WTC11 (cell line): Measurements from ENCODE around the gene NPAS3. TPM values are rescaled to one million over a fixed set of nuclear protein-coding genes. Genes with fewer than 3 reads are reported as not detected.

Source experiments
- ATAC-seq: fragments of 200-7000 bp; cut with Tn5 transposase; 2 replicates; pipeline ENCODE4 v1.10.0; 2021; ENCODE audit warnings: mild to moderate bottlenecking, moderate library complexity
- CTCF ChIA-PET: fragments of 300-600 bp; sonication (Branson Sonifier 250); formaldehyde crosslinking; loops from one replicate; lab custom pipeline; 2021; ENCODE audit warnings: antibody characterized with exemption; lab: Charles Lee
- POLR2A ChIA-PET: fragments of 350-600 bp; sonication (Branson Sonifier 250); formaldehyde crosslinking; loops from one replicate; lab custom pipeline; 2021; ENCODE audit warnings: antibody characterized with exemption; lab: Charles Lee
- DNase-seq: peaks from one replicate; pipeline ENCODE4 v3.0.0; 2021; ENCODE audit warnings: low spot score
- H3K27ac Mint-ChIP-seq: 2 replicates; pipeline ENCODE4 v1.8.0; 2021; ENCODE audit warnings: mixed read lengths
- H3K27me3 Mint-ChIP-seq: 2 replicates; pipeline ENCODE4 v1.8.0; 2021; ENCODE audit warnings: low read depth, mild to moderate bottlenecking, moderate library complexity, mixed read lengths
- H3K36me3 Mint-ChIP-seq: 2 replicates; pipeline ENCODE4 v1.8.0; 2021; ENCODE audit warnings: mixed read lengths
- H3K4me1 Mint-ChIP-seq: 2 replicates; pipeline ENCODE4 v1.8.0; 2022; ENCODE audit warnings: mixed read lengths
- H3K4me3 Mint-ChIP-seq: 2 replicates; pipeline ENCODE4 v1.8.0; 2021; ENCODE audit warnings: mild to moderate bottlenecking, moderate library complexity, mixed read lengths
- H3K9me3 Mint-ChIP-seq: 2 replicates; pipeline ENCODE4 v1.8.0; 2021; ENCODE audit warnings: mixed read lengths
- ESRRA ChIP-seq: sonication (generic); formaldehyde crosslinking; IDR thresholded peaks from 2 replicates; pipeline ENCODE4 v1.8.1; 2022; ENCODE audit warnings: mild to moderate bottlenecking, missing genetic modification reagents, borderline replicate concordance
- GABPB1 ChIP-seq: sonication (generic); formaldehyde crosslinking; IDR thresholded peaks from 2 replicates; pipeline ENCODE4 v1.8.1; 2023; ENCODE audit warnings: mild to moderate bottlenecking, missing genetic modification reagents
- GRHL2 ChIP-seq: fragments of 250-450 bp; sonication (Bioruptor Pico); IDR thresholded peaks from 2 replicates; pipeline ENCODE4 v1.8.0; 2022; ENCODE audit warnings: mild to moderate bottlenecking, moderate library complexity; ENCODE audit not compliant: insufficient replicate concordance, severe bottlenecking
- MYBL2 ChIP-seq: sonication (generic); formaldehyde crosslinking; IDR thresholded peaks from 2 replicates; pipeline ENCODE4 v1.8.1; 2023; ENCODE audit warnings: mild to moderate bottlenecking, moderate library complexity, missing genetic modification reagents
- NFATC4 ChIP-seq: fragments of 250-450 bp; sonication (Bioruptor Pico); IDR thresholded peaks from 2 replicates; pipeline ENCODE4 v1.9.0; 2021; ENCODE audit warnings: mild to moderate bottlenecking
- NFE2L1 ChIP-seq: sonication (generic); formaldehyde crosslinking; IDR thresholded peaks from 2 replicates; pipeline ENCODE4 v1.8.1; 2023; ENCODE audit warnings: missing genetic modification reagents
- PRRX2 ChIP-seq: fragments of 250-450 bp; sonication (Bioruptor Pico); IDR thresholded peaks from 2 replicates; pipeline ENCODE4 v1.8.0; 2021; ENCODE audit warnings: mild to moderate bottlenecking
- RELA ChIP-seq: sonication (generic); formaldehyde crosslinking; IDR thresholded peaks from 2 replicates; pipeline ENCODE4 v1.8.1; 2022; ENCODE audit warnings: missing genetic modification reagents, mild to moderate bottlenecking, borderline replicate concordance
- SOX15 ChIP-seq: fragments of 250-450 bp; sonication (Bioruptor Pico); IDR thresholded peaks from 2 replicates; pipeline ENCODE4 v1.9.0; 2021; ENCODE audit warnings: mild to moderate bottlenecking
- SP1 ChIP-seq: sonication (generic); formaldehyde crosslinking; conservative IDR thresholded peaks from 2 replicates; pipeline ENCODE4 v1.8.1; 2022; ENCODE audit warnings: missing genetic modification reagents
- TEAD4 ChIP-seq: sonication (generic); formaldehyde crosslinking; IDR thresholded peaks from 2 replicates; pipeline ENCODE4 v1.8.0; 2022; ENCODE audit warnings: mild to moderate bottlenecking, missing genetic modification reagents
- TP53 ChIP-seq: sonication (generic); formaldehyde crosslinking; IDR thresholded peaks from 2 replicates; pipeline ENCODE4 v1.8.1; 2023; ENCODE audit warnings: mild to moderate bottlenecking, missing genetic modification reagents
- total RNA-seq: library from RNA; stranded (reverse); gene quantifications from 3 replicates; pipeline ENCODE4 v1.2.3, GENCODE V29; 2021
- TF ChIP-seq, protein P1 (sequence below): sonication (generic); formaldehyde crosslinking; IDR thresholded peaks from 2 replicates; pipeline ENCODE4 v1.8.0; 2022; ENCODE audit warnings: mild to moderate bottlenecking, missing genetic modification reagents
- TF ChIP-seq, protein P2 (sequence below): sonication (generic); formaldehyde crosslinking; IDR thresholded peaks from 2 replicates; pipeline ENCODE4 v1.8.1; 2022; ENCODE audit warnings: low read depth, missing genetic modification reagents, borderline replicate concordance
- TF ChIP-seq, protein P3 (sequence below): sonication (generic); formaldehyde crosslinking; IDR thresholded peaks from 2 replicates; pipeline ENCODE4 v1.8.1; 2022; ENCODE audit warnings: missing genetic modification reagents, borderline replicate concordance
- TF ChIP-seq, protein P4 (sequence below): sonication (generic); formaldehyde crosslinking; IDR thresholded peaks from 2 replicates; pipeline ENCODE4 v1.8.1; 2023; ENCODE audit warnings: mild to moderate bottlenecking, moderate library complexity, missing genetic modification reagents
- TF ChIP-seq, protein P5 (sequence below): fragments of 250-450 bp; sonication (Bioruptor Pico); IDR thresholded peaks from 2 replicates; pipeline ENCODE4 v1.9.0; 2021; ENCODE audit warnings: mild to moderate bottlenecking
- TF ChIP-seq, protein P6 (sequence below): fragments of 250-450 bp; sonication (Bioruptor Pico); IDR thresholded peaks from 2 replicates; pipeline ENCODE4 v1.8.0; 2021; ENCODE audit warnings: mild to moderate bottlenecking
- TF ChIP-seq, protein P7 (sequence below): fragments of 250-450 bp; sonication (Bioruptor Pico); conservative IDR thresholded peaks from 2 replicates; pipeline ENCODE4 v1.9.0; 2021; ENCODE audit warnings: mild to moderate bottlenecking
- TF ChIP-seq, protein P8 (sequence below): sonication (generic); formaldehyde crosslinking; IDR thresholded peaks from 2 replicates; pipeline ENCODE4 v1.8.0; 2022; ENCODE audit warnings: mild to moderate bottlenecking, missing genetic modification reagents
- TF ChIP-seq, protein P9 (sequence below): fragments of 250-450 bp; sonication (Bioruptor Pico); IDR thresholded peaks from 2 replicates; pipeline ENCODE4 v1.9.0; 2021; ENCODE audit warnings: moderate library complexity, mild to moderate bottlenecking, inconsistent platforms, borderline replicate concordance

Gene NPAS3
- total RNA-seq, 1 experiment from 2014 or later: 3.2 TPM

DNA sequence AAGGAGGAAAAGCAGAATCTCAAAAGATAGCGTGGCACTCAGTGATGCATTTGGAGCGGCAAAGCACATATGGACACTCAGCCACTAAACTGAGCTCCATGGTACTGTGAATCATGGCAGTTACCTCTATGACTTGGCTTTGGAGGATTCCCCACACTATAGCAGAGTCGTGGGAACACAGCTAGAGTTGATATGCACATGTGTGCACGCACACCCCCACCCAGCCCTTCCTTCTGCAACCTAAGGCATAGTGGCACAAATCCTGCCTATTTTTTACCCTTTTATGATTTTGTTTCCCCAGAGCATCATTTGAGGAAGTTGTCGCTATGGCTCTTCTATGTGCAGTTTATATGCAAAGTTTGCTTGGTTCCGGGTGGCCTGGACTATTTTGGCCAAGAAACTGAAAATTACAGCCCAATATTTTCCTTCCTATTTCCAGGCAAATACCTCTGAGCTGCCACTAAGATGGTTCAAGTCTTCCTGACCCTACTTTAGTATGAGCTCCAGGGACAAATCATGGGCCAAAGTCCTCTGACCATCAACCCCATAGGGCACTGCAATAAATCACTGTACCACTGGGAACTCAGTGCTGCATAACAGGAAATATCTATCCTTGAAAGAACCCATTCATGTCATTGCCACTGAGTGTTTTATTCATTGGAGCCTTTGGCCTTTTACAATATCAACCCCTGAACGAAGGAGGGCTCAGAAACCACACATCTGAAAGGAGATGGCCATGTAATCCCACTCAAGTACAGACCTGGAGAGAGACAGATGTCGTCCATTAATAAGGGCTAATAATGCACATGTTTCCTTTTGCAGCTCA is 834.7 kb downstream of the NPAS3 start:
- no peak overlapping the region for H3K27ac Mint-ChIP-seq
- DNase-seq (no peak), ATAC-seq (no peak)
- no peaks in the 10 kb centered on the region for H3K9me3 Mint-ChIP-seq
- ChIA-PET POLR2A (no interaction called here), CTCF (interaction anchor here (1.2 kb wide), 1 partner anchor 298 kb away, joined by 3 read pairs; no protein-coding TSS in a partner anchor)
- no peaks in the 10 kb centered on the region for H3K27me3 Mint-ChIP-seq
- no peaks in the 10 kb centered on the region for H3K36me3 Mint-ChIP-seq
- TF ChIP-seq RELA: no peak
- no peak for TF ChIP-seq SP1 (CRISPR knock-in tag)
- no peak for TF ChIP-seq GRHL2 (CRISPR knock-in tag)
- TF ChIP-seq, protein P1, sequence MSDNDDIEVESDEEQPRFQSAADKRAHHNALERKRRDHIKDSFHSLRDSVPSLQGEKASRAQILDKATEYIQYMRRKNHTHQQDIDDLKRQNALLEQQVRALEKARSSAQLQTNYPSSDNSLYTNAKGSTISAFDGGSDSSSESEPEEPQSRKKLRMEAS: no peak
- TF ChIP-seq NFE2L1: no peak
- TF ChIP-seq, protein P2, sequence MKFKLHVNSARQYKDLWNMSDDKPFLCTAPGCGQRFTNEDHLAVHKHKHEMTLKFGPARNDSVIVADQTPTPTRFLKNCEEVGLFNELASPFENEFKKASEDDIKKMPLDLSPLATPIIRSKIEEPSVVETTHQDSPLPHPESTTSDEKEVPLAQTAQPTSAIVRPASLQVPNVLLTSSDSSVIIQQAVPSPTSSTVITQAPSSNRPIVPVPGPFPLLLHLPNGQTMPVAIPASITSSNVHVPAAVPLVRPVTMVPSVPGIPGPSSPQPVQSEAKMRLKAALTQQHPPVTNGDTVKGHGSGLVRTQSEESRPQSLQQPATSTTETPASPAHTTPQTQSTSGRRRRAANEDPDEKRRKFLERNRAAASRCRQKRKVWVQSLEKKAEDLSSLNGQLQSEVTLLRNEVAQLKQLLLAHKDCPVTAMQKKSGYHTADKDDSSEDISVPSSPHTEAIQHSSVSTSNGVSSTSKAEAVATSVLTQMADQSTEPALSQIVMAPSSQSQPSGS: no peak
- TF ChIP-seq, protein P3, sequence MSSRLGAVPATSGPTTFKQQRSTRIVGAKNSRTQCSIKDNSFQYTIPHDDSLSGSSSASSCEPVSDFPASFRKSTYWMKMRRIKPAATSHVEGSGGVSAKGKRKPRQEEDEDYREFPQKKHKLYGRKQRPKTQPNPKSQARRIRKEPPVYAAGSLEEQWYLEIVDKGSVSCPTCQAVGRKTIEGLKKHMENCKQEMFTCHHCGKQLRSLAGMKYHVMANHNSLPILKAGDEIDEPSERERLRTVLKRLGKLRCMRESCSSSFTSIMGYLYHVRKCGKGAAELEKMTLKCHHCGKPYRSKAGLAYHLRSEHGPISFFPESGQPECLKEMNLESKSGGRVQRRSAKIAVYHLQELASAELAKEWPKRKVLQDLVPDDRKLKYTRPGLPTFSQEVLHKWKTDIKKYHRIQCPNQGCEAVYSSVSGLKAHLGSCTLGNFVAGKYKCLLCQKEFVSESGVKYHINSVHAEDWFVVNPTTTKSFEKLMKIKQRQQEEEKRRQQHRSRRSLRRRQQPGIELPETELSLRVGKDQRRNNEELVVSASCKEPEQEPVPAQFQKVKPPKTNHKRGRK (CRISPR knock-in tag): no peak
- TF ChIP-seq, protein P4, sequence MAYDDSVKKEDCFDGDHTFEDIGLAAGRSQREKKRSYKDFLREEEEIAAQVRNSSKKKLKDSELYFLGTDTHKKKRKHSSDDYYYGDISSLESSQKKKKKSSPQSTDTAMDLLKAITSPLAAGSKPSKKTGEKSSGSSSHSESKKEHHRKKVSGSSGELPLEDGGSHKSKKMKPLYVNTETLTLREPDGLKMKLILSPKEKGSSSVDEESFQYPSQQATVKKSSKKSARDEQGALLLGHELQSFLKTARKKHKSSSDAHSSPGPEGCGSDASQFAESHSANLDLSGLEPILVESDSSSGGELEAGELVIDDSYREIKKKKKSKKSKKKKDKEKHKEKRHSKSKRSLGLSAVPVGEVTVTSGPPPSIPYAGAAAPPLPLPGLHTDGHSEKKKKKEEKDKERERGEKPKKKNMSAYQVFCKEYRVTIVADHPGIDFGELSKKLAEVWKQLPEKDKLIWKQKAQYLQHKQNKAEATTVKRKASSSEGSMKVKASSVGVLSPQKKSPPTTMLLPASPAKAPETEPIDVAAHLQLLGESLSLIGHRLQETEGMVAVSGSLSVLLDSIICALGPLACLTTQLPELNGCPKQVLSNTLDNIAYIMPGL: no peak
- no peak for TF ChIP-seq NFATC4 (CRISPR knock-in tag)
- TF ChIP-seq TP53 (CRISPR knock-in tag): no peak
- TF ChIP-seq, protein P5, sequence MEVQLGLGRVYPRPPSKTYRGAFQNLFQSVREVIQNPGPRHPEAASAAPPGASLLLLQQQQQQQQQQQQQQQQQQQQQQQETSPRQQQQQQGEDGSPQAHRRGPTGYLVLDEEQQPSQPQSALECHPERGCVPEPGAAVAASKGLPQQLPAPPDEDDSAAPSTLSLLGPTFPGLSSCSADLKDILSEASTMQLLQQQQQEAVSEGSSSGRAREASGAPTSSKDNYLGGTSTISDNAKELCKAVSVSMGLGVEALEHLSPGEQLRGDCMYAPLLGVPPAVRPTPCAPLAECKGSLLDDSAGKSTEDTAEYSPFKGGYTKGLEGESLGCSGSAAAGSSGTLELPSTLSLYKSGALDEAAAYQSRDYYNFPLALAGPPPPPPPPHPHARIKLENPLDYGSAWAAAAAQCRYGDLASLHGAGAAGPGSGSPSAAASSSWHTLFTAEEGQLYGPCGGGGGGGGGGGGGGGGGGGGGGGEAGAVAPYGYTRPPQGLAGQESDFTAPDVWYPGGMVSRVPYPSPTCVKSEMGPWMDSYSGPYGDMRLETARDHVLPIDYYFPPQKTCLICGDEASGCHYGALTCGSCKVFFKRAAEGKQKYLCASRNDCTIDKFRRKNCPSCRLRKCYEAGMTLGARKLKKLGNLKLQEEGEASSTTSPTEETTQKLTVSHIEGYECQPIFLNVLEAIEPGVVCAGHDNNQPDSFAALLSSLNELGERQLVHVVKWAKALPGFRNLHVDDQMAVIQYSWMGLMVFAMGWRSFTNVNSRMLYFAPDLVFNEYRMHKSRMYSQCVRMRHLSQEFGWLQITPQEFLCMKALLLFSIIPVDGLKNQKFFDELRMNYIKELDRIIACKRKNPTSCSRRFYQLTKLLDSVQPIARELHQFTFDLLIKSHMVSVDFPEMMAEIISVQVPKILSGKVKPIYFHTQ: no peak
- TF ChIP-seq GABPB1 (CRISPR knock-in tag): no peak
- no peak for TF ChIP-seq MYBL2 (CRISPR knock-in tag)
- TF ChIP-seq, protein P6, sequence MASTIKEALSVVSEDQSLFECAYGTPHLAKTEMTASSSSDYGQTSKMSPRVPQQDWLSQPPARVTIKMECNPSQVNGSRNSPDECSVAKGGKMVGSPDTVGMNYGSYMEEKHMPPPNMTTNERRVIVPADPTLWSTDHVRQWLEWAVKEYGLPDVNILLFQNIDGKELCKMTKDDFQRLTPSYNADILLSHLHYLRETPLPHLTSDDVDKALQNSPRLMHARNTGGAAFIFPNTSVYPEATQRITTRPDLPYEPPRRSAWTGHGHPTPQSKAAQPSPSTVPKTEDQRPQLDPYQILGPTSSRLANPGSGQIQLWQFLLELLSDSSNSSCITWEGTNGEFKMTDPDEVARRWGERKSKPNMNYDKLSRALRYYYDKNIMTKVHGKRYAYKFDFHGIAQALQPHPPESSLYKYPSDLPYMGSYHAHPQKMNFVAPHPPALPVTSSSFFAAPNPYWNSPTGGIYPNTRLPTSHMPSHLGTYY (CRISPR knock-in tag): no peak
- no peak for TF ChIP-seq TEAD4 (CRISPR knock-in tag)
- H3K4me1 Mint-ChIP-seq: peaks cover 31% of the 10 kb centered on the region
- no peak overlapping the region for H3K4me3 Mint-ChIP-seq

DNA sequence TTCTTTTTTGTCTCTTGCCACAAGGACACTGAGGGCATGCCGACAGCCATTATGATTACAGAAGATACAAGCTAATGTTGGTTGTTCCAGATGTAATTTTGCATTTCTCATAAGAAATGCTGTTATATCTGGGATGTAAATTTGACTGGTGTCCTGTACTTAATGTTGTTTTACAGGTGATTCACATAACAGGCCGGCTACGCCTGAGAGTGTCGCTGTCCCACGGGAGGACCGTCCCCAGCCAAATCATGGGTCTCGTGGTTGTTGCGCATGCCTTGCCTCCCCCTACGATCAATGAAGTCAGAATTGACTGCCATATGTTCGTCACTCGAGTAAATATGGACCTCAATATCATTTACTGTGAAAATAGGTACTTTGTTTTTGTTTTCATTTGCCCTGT is 835.5 kb downstream of the NPAS3 start:
- CTCF ChIA-PET: no interaction called here
- Mint-ChIP-seq H3K27ac (no peak overlapping the region), H3K27me3 (no peaks in the 10 kb centered on the region), H3K4me1 (peaks cover 31% of the 10 kb centered on the region), H3K9me3 (no peaks in the 10 kb centered on the region), H3K36me3 (no peaks in the 10 kb centered on the region), H3K4me3 (no peak overlapping the region)
- no peak for ATAC-seq
- no peak for DNase-seq
- POLR2A ChIA-PET: no interaction called here
- TF ChIP-seq, protein P7, sequence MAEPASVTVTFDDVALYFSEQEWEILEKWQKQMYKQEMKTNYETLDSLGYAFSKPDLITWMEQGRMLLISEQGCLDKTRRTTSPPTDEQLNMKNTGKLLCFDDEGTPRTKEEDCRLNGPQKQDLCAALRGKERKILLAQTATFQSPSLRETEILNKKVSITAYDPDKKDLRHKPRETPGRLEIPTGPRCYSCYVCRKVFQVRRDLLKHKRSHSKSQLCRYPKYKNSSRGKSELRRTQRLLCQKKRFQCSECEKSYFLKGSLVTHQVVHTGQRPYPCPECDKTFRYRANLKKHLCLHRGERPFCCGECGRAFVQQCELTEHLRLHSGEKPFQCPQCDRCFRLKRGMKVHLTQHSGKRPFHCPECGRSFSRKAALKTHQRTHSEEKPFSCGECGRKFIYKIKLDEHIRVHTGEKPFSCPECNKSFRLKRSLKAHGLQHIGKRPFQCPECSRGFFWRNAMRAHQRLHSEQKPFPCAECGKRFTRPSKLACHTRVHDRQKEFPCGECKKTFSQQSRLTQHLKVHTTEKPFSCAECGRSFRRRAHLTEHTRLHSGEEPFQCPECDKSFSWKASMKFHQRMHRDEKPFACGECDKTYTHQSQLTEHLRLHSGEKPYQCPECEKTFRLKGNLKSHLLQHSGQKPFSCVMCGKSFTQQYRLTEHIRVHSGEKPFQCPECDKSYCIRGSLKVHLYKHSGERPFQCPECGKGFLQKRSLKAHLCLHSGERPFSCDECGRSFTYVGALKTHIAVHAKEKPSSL (CRISPR knock-in tag): no peak
- no peak for TF ChIP-seq SOX15 (CRISPR knock-in tag)
- no peak for TF ChIP-seq ESRRA (CRISPR knock-in tag)
- TF ChIP-seq, protein P8, sequence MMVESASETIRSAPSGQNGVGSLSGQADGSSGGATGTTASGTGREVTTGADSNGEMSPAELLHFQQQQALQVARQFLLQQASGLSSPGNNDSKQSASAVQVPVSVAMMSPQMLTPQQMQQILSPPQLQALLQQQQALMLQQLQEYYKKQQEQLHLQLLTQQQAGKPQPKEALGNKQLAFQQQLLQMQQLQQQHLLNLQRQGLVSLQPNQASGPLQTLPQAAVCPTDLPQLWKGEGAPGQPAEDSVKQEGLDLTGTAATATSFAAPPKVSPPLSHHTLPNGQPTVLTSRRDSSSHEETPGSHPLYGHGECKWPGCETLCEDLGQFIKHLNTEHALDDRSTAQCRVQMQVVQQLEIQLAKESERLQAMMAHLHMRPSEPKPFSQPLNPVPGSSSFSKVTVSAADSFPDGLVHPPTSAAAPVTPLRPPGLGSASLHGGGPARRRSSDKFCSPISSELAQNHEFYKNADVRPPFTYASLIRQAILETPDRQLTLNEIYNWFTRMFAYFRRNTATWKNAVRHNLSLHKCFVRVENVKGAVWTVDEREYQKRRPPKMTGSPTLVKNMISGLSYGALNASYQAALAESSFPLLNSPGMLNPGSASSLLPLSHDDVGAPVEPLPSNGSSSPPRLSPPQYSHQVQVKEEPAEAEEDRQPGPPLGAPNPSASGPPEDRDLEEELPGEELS (CRISPR knock-in tag): no peak
- TF ChIP-seq, protein P9, sequence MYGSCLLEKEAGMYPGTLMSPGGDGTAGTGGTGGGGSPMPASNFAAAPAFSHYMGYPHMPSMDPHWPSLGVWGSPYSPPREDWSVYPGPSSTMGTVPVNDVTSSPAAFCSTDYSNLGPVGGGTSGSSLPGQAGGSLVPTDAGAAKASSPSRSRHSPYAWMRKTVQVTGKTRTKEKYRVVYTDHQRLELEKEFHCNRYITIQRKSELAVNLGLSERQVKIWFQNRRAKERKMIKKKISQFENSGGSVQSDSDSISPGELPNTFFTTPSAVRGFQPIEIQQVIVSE (CRISPR knock-in tag): no peak
- TF ChIP-seq PRRX2 (CRISPR knock-in tag): no peak
